SKM-1 treated with dmso at 0.1 percent for 144 hours (cell line): Measurements from ENCODE around the gene GPC1.
"Not testable (repeated sequence)": the region's sequence is repeated elsewhere in the genome, so short reads cannot be mapped to it uniquely, and the experiment has no call there.

ENCODE experiments used
- DNase-seq: peaks from one replicate; lab custom pipeline; 2025; ENCODE audit not compliant: unreplicated experiment; lab: John Stamatoyannopoulos, UW

The GPC1 gene

GRCh38 chr2:240435457-240435947 lies at the start of gene GPC1:
Gene GPC1 (plus strand): TSS chr2:240435663. CDS start chr2:240435919, 256 bp downstream.
- DNase-seq: no peak

GRCh38 chr2:240386326-240386725 lies 49.1 kb upstream of the GPC1 start:
- no peak for DNase-seq

GRCh38 chr2:240386743-240387142 lies 48.7 kb upstream of the GPC1 start:
- DNase-seq: not testable (repeated sequence)

GRCh38 chr2:240387325-240387668 lies 48.2 kb upstream of the GPC1 start:
- DNase-seq: no peak

- no peak for DNase-seq
Observed at GRCh38 chr2:240387669-240388358, 47.6 kb upstream of the GPC1 start.

- no peak for DNase-seq
Observed at GRCh38 chr2:240388471-240389301, 46.8 kb upstream of the GPC1 start.

GRCh38 chr2:240389302-240389805 lies 46.1 kb upstream of the GPC1 start:
- no peak for DNase-seq

GRCh38 chr2:240390091-240391073 lies 45.1 kb upstream of the GPC1 start:
- DNase-seq: no peak

GRCh38 chr2:240391111-240392051 lies 44.1 kb upstream of the GPC1 start:
- no peak for DNase-seq

GRCh38 chr2:240392084-240392947 lies 43.1 kb upstream of the GPC1 start:
- DNase-seq: no peak

GRCh38 chr2:240392948-240393830 lies 42.3 kb upstream of the GPC1 start:
- DNase-seq: no peak

GRCh38 chr2:240393831-240394410 lies 41.5 kb upstream of the GPC1 start:
- no peak for DNase-seq

GRCh38 chr2:240394549-240394948 lies 40.9 kb upstream of the GPC1 start:
- DNase-seq: no peak

- DNase-seq: no peak
Observed at GRCh38 chr2:240395448-240395847, 40.0 kb upstream of the GPC1 start.

- DNase-seq: no peak
Observed at GRCh38 chr2:240395896-240396622, 39.4 kb upstream of the GPC1 start.

GRCh38 chr2:240396623-240397541 lies 38.6 kb upstream of the GPC1 start:
- DNase-seq: no peak
